Pancreas (tissue), 10 donors: ENCODE results near the gene PRPF19. TPM values are rescaled to one million over a fixed set of nuclear protein-coding genes. Genes with fewer than 3 reads are reported as not detected.
A peak's percentile ranks its signal among the peaks of the same experiment; 100 is the strongest.

ENCODE experiments used
- ATAC-seq, 4 donors: fragments of 200-7000 bp; cut with Tn5 transposase; one replicate each; pipeline versions ENCODE4 v1.8.0 to v1.9.1; 2020; ENCODE audit warnings: mild to moderate bottlenecking in 4 of 4, moderate library complexity in 4 of 4
- DNase-seq, 6 donors: peaks; one replicate each; pipeline ENCODE4 v3.0.0-alpha.2; 2020
- FAIRE-seq: peaks from 2 replicates; lab custom pipeline; 2012; peaks lifted over from hg19 to GRCh38; lab: Jason Lieb, UNC
- H3K27ac ChIP-seq, 4 donors: fragments of 200-600 bp; sonication (generic); 1 replicate in 3 of 4; 2 replicates in 1 of 4; pipeline versions ENCODE4 v1.5.0 to v1.8.0; 2020
- H3K27me3 ChIP-seq, 4 donors: fragments of 200-600 bp; one replicate each; pipeline ENCODE4 v1.8.0; 2021
- H3K36me3 ChIP-seq, 3 donors: fragments of 200-600 bp; sonication (generic) in 1 of 3; one replicate each; pipeline versions ENCODE4 v1.5.0 to v1.8.0; 2020 to 2021
- H3K4me1 ChIP-seq, 3 donors: fragments of 200-600 bp; one replicate each; pipeline ENCODE4 v1.8.0; 2021
- H3K4me3 ChIP-seq, 4 donors: fragments of 200-600 bp; sonication (generic) in 2 of 4; one replicate each; pipeline versions ENCODE4 v1.5.0 to v1.8.0; 2020 to 2021
- H3K9me3 ChIP-seq, 4 donors: fragments of 200-600 bp; one replicate each; pipeline ENCODE4 v1.8.0; 2021
- CTCF ChIP-seq, 4 donors: fragments of 200-600 bp; sonication (generic) in 3 of 4; IDR thresholded peaks; one replicate each; pipeline versions ENCODE4 v1.5.0 to v1.8.0; 2021; ENCODE audit warnings: antibody characterized with exemption in 4 of 4
- WGBS, 2 donors: extraction: QIAGEN DNeasy Blood & Tissue Kit; methylation state at CpG; one replicate each; pipeline ENCODE4 v1.1.7; 2013; 5-methylcytosine and 5-hydroxymethylcytosine counted together
- intact Hi-C, 3 donors: fragments of 100-400 bp; cut with DNase I; formaldehyde crosslinking; loops; one replicate each; pipeline versions ENCODE4 v1.11.1 to v1.14.2; 2022
- polyA plus RNA-seq, 2 donors: library from polyadenylated mRNA; stranded (reverse); fragments of 200-250 nt; gene quantifications; one replicate each; pipeline ENCODE4 v1.2.3, GENCODE V29; 2013
- total RNA-seq, 6 donors: library from RNA; stranded (reverse); fragmentation: NEBNext Ultra II Directional in 4 of 6; extraction: Animal tissue kit (Norgen Biotek cat#: 25700) in 4 of 6; gene quantifications; one replicate each; pipeline versions ENCODE4 v1.2.1 to v1.2.4, GENCODE V29; 2021 to 2023
- donor health status: healthy with polysubstance abuse.
- donor health status: DM: no; HTN: no; CAD: no; lungs with moderate emphysema.
- donor health status: DM: no; HTN: no; CAD: no.
- donor health status: control.
- donor health status: control.
- donor health status: Bipolar disorder and iron deficiency.
- donor health status: DM: yes; HTN: yes; CAD: no.
- donor health status: DM: no; HTN: no; CAD: no.
- donor health status: DM: no; HTN: no; CAD: no.
- donor health status: DM: yes; HTN: yes; CAD: no.

Gene PRPF19
- total and polyA plus RNA-seq, 8 donors: 33.9 to 50.1 (median 45.5) TPM

GRCh38 chr11:60950024-60950423, 43.6 kb upstream of the PRPF19 start:
- no peak for ATAC-seq
- intact Hi-C loops: no loop called here

GRCh38 chr11:60948250-60948649, 41.9 kb upstream of the PRPF19 start:
- no peak overlapping the region for H3K27ac ChIP-seq
- H3K27me3 ChIP-seq: no peaks in the 10 kb centered on the region
- ATAC-seq (no peak), DNase-seq (no peak), FAIRE-seq (no peak)
- intact Hi-C loops: no loop called here
- no peak overlapping the region for H3K4me3 ChIP-seq
- no peaks in the 10 kb centered on the region for H3K36me3 ChIP-seq
- no peaks in the 10 kb centered on the region for H3K9me3 ChIP-seq
- WGBS, 2 donors: 54 to 66% methylated on average over 5 of the region's 5 CpGs
- H3K4me1 ChIP-seq: no peaks in the 10 kb centered on the region
- no peak for TF ChIP-seq CTCF (IDR thresholded peaks at IDR 0.05)

More at GRCh38 chr11:60950024-60950423, 43.6 kb upstream of the PRPF19 start:
- H3K4me3 ChIP-seq: peak overlapping the region in 1 of 4 donors; percentile 42
- H3K27ac ChIP-seq: no peak overlapping the region
- no peaks in the 10 kb centered on the region for H3K4me1 ChIP-seq
- no peak for TF ChIP-seq CTCF (IDR thresholded peaks at IDR 0.05)
- H3K27me3 ChIP-seq: no peaks in the 10 kb centered on the region
- 76 to 81% methylated on average over 6 of the region's 6 CpGs for WGBS, 2 donors
- no peaks in the 10 kb centered on the region for H3K9me3 ChIP-seq
- H3K36me3 ChIP-seq: no peaks in the 10 kb centered on the region
- FAIRE-seq: no peak
- peak in 1 of 6 donors; percentile 35 for DNase-seq

GRCh38 chr11:60947700-60948099, 41.3 kb upstream of the PRPF19 start:
- Histone ChIP-seq H3K36me3 (no peaks in the 10 kb centered on the region), H3K27me3 (no peaks in the 10 kb centered on the region), H3K27ac (no peak overlapping the region), H3K9me3 (no peaks in the 10 kb centered on the region), H3K4me3 (no peak overlapping the region), H3K4me1 (no peaks in the 10 kb centered on the region)
- TF ChIP-seq CTCF (IDR thresholded peaks at IDR 0.05): no peak
- WGBS, 2 donors: 32 to 39% methylated on average over 2 of the region's 2 CpGs
- FAIRE-seq (no peak), DNase-seq (peak in 1 of 6 donors; percentile 21), ATAC-seq (no peak)
- intact Hi-C loops: no loop called here

- Histone ChIP-seq H3K9me3 (no peaks in the 10 kb centered on the region), H3K27me3 (no peaks in the 10 kb centered on the region), H3K36me3 (no peaks in the 10 kb centered on the region), H3K4me1 (no peaks in the 10 kb centered on the region), H3K27ac (no peak overlapping the region), H3K4me3 (no peak overlapping the region)
- no peak for ATAC-seq
- WGBS, 2 donors: 65 to 77% methylated on average over 15 of the region's 15 CpGs
- intact Hi-C loops: no loop called here
- no peak for FAIRE-seq
- DNase-seq: peak in 1 of 6 donors; percentile 36
- no peak for TF ChIP-seq CTCF (IDR thresholded peaks at IDR 0.05)
Measured at GRCh38 chr11:60946601-60947264, 40.3 kb upstream of the PRPF19 start.

GRCh38 chr11:60945295-60945667, 38.9 kb upstream of the PRPF19 start:
- Histone ChIP-seq H3K4me3 (no peak overlapping the region), H3K4me1 (peaks cover 0 to under 1% (median 0%) of the 10 kb centered on the region in 3 donors), H3K27ac (no peak overlapping the region), H3K9me3 (no peaks in the 10 kb centered on the region), H3K36me3 (no peaks in the 10 kb centered on the region), H3K27me3 (no peaks in the 10 kb centered on the region)
- intact Hi-C loops: no loop called here
- no peak for ATAC-seq
- no peak for FAIRE-seq
- no peak for DNase-seq
- TF ChIP-seq CTCF (IDR thresholded peaks at IDR 0.05): no peak
- WGBS, 2 donors: 74 to 84% methylated on average over 5 of the region's 5 CpGs
